GM21786 (cell line): ENCODE results near the gene BBLN.

Experiments used
- ATAC-seq: cut with Tn5 transposase; IDR thresholded peaks from one replicate; pipeline ENCODE4 v1.9.1; 2021; ENCODE audit not compliant: unreplicated experiment

The BBLN gene

DNA sequence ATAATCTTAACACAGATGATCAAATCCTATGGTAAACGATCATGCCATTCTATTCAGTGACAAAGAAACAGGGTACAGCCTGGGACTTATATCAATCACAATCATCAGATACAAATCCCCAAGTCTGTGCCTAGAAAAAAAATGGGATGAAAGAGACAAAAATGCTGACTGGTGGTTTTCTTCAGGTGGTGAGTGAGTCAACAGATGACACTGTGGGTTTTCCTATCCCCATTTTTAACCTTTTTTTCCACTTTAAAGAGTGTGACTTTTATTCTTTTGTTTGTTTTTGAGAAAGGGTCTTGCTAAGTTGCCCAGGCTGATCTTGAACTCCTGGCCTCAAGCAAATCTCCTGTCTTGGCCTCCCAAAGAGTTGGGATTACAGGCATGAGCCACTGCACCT is 28.1 kb downstream of the BBLN start:
- ATAC-seq = no peak

DNA sequence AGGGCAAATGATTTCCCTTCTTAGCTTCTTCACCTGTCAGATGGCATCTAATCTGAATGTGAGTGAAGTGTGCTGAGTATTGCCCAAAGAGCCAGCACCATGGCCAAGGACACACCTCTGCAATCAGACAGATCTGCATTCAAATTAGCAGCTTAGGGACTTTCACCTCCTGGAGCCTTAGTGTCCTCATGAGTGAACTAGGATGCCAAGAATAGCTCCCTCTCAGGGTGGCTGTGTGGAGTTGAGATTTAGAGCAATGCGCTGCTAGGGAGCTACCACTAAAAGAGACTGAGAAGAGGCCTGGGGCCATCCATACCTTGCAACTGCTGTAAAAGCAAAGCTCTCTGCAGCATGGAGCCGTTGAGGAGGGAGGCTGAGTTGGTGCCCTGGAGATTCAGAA is 29.9 kb downstream of the BBLN start:
- ATAC-seq = no peak

DNA sequence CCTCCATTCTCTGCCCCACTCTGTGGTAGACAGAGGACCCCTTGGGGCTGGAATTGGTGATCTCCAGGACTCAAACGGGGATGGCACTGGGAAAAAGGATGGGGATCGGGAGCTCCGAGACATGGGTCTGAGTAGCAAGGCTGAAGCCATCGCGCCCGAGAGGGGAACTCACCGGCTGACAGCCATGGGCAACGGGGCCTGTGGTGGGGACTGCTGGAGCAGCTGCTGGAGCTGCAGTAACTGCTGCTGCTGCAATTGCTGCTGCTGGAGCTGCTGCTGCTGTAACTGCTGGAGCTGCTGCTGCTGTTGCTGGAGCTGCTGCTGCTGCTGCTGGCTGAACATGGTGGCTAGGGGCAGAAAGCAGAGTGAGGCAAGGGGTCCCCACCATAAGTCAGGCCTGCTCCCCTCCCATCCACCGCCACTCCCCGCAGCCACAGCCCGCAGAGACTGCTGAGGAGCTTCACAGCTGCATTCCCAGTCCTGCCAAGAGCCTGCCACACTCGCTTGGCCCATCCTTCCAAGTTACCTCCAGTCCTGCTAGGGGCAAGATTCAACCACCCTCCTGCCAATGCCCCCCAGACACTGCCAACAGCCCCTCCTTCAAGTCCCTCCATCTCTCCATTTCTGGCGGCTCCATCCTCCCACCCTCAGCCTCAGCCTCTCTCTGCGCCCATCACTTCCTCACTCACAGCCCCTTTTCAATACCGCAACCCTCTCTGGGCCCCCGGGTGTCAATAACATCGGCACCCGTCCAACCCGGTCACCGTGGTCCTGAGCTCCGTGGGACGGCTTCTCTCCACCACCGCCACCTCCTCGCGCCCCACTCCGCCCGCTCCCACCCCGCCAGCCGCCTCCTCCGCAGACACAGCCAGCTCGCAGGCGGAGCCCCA is 30.7 kb downstream of the BBLN start:
- peak; percentile 14 for ATAC-seq

DNA sequence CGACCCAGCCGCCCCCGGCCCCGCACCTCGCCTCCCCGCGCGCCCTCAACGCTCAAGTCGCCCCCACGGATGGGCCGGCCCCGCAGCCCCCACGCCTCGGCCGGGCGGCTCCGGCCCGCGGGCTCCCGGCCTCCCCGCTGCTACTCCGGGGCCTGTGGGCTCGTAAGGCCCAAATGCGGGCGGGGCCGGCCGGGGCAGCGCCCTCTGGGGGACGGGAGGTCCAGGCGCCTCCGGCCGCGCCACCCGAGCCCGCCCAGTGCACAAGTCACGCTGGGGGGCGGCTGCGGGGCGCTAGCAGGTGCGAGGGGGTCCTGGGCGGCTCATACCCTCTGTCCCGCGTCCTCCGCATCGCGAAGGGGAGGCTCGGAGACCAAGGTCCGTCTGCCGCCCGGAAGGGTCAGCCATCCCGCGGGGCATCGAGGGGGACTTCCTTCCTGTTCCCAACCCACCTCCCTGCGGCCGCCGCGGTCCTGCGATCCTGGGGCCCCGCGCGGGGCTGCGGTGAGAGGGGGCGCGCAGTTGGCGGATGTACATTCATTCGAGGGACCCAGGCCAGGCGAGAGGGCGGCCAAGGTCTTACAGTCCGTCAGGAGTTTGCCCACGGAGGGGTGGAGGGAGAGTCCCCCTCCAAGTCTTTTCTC is 31.5 kb downstream of the BBLN start, which contains the start of gene CIZ1:
Gene CIZ1, minus strand, starts transcription at position 167 of the 641 bp plus-strand sequence. CDS start 715 bp downstream, outside the sequence.
- peak; percentile 62 for ATAC-seq

DNA sequence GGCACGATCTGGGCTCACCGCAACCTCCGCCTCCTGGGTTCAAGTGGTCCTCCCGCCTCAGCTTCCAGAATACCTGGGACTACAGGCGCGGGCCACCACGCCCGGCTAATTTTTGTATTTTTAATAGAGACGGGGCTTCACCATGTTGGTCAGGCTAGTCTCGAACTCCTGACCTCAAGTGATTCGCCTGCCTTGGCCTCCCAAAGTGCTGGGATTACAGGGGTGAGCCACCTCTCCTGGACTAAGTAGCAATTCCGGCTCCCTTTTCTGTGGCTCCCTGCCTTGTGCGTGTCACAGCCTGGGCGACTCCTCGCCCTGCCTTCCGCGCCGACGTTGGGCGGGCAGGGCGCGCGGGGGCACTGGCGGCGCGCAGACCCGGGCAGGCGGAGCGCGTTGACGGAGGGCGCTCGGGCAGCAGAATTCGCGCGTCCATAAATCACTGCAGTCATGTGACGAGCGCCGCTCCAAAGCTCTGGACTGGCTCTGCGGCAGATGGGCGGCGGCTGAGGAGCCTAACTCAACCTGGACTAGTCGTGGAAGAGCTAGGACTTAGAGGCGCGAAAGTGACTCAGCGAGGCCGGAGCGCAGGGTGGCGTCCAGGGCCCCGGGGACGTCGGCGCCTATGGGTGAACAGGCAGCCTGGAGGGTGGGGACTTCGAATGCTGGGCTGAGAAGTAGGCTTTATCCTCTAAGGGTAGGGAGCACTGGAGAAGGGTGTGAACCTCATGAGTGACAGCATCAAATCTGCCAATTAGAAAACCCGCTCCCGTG is 32.7 kb downstream of the BBLN start:
- peak; percentile 63 for ATAC-seq

DNA sequence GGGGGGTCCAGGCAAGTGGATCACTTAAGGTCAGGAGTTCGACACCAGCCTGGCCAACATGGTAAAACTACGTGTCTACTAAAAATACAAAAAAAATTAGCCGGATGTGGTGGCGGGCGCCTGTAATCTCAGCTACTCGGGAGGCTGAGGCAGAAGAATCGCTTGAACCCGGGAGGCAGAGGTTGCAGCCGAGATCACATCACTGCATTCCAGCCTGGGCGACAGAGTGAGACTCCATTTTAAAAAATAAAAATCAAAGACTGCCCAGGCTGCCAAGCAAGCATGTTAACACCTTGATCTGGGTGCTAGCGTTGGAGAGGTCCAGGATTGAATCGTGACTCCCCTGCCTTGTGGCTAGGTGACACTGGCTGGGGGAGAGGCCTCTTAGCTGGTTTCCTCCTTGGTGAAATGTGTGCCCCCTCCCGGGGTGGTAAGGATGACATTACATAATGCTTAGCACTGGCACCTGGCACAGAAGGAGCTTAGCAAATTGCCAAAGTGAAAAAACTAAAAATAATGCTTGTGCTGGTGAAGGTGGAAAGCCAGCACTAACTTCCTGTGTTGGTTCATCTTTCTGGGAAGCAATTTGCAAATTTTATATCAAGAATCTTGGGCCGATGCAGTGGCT is 33.5 kb downstream of the BBLN start:
- ATAC-seq = no peak

DNA sequence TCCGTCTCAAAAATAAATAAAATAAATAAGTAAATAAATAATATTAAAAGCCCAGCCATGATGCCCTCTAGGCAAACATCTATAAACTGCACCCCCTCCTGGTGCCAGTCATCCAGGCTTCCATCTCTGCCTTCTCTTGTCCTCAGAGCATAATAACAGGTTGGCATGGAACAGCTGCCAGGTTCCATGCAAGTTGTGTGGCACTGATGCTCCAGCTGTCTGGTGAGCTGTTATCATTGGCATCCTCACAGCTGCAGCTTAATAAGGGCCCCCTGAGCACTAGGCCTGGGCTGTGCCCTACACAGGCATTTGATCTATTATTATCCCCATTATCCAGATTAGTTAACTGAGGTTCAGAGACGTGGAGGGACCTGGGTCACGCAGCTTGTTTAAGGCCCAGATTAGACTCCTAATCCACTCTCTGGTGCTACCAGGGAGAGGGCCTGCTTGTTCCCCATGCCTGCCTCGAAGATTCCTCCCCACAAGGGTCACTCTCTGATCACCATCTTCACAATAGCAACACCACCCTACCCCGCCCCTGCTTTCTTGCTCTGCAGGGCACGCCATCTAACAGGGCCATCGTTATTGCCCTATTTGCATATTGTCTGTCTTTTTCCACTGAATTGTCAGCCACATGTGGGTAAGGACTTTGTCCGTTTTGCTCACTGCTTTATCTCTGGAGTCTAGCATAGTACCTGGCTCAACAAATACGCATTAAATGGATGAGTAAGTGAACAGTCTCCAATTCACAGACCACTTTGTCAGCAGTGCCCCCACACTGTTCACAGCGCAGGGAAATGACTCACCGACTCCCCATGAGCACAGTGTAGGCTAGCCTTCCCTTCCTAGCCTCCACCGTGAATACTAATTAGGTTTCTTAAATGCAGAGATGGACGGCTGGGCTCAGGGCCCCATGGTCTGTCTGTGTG is 41.6 kb downstream of the BBLN start:
- ATAC-seq = no peak

DNA sequence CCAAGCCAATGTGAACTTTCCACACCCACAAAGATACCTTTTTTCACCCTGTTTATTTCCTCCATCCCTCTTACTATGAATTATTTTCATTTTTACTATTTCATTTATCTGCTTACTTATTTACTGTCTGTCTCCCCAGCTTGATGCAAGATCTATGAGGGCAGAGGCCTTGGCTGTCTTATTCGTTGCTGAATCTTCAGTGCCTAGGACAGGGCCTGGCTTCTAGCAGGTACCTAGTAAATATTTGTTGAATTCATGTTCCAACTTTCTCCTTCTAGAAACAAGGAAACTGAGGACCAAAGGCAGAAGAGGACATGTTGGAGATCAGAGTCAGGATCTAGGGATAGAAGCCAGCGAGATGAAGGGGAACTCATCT is 42.6 kb downstream of the BBLN start:
- ATAC-seq = no peak

DNA sequence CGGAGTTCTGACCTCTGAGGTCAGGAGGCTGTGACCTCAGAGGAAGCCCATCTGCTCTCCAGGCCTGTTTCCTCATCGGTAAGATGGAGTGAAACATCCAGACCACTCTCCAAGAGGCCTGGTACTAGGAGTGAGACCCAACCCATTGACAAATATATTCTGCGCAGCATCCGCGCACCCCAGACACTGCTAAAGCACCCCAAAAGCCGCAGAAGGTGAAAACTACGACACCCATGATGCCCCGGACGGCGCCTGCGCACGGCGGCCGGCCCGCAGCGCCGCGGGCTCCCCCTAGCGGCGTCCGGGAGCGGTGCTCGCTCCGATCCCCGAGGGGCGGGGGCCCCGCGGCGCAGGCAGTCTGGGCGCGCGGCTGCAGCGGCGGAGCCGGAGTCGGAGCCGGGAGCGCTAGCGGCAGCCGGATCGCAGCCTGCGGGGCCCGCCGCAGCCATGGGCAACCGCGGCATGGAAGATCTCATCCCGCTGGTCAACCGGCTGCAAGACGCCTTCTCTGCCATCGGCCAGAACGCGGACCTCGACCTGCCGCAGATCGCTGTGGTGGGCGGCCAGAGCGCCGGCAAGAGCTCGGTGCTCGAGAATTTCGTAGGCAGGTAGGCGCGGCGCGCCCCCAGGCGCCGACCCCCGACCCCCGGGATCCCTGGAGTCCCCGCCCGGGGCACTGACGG is 43.1 kb downstream of the BBLN start, which contains the start of gene DNM1:
Gene DNM1, plus strand, starts transcription at position 356 of the 683 bp plus-strand sequence. Its CDS starts 92 bp downstream, at position 448.
- no peak for ATAC-seq

DNA sequence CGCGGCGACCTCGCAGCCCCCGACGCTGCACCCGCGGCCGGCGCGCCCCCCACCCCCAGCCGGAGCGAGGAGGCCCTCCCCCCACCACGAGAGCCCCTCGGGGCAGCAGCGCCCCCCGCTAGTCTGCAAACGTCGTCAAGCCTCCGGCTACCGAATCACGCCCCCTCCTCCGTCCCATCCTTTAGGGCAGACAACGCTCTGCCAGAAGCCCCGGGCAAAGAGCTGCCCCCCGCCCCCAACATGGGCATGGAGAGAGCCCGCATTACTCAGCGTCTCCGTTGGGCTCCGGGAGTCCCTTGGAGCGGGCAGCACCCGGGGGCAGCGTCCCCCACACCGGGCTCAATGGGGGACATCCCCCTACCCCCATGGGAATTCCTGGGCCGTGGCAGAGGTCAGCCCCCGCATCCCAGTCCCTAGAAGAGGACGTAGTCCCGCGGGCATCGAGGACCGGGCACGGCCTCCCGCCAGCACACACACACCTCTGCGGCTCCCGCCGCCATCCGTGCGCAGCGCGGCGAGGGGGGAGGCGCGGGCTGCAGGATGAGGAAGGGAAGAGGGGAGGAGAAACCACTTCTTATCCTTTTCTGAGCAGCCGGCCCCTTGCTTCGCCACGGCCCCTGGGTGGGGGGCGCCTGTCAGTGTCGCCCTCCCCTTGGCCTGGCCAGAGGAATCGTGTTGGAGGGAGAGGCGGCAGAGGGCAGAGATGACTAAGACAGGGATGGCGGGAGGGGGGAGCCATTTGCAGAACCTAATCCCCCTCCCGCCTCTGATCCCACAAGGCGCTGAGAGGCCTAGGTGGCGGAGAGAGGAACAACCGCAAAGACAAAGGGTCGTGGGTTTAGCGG is 43.9 kb downstream of the BBLN start:
- no peak for ATAC-seq

DNA sequence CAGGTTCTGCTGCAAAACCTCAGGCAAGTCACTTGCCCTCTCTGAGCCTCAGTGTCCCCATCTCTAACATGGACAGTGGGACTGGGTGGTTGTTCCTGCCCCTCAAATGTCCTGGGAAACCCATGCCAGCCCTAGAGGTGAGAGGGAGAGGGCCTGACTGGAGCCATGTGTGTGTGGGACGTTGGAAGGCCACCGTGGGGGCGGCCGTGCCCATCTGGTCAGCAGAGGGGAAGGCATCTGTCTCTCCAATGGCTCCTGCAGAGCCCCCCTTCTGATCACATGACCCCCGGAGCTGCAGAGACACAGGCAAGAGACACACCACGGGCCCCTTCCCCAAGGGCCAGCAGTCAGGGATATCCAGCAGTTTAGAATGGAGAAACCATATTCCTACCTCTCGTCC is 44.8 kb downstream of the BBLN start:
- no peak for ATAC-seq

DNA sequence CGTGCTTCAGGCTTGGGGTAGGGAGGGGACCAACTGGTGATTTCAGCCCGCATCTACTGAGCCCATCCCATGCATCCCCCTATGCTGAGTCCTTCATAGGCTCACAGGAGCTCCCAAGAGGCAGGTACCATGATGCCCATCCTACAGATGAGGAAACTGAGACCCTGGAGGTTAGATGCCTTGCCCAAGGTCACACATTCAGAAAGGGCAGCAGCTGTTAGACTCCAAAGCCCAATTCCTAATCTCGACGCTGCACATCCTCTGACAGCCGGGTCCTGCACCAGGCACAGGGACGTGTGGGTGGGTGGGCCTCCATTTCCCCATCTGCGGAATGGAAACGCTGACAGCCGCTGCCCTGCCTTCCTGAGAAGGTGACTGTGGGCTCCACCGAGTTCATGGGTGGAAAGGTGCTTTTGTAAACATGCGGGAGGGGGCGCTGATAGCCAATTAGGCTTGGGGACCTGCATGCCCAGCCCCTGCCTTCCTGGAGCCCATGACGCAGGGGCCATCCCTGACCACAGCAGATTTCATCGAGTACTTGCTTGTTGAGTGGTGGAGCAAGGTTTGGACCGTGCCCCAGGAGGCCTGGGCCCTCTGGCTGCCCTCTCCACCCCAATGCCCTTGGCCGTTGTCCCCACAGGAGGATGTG is 45.4 kb downstream of the BBLN start:
- no peak for ATAC-seq

DNA sequence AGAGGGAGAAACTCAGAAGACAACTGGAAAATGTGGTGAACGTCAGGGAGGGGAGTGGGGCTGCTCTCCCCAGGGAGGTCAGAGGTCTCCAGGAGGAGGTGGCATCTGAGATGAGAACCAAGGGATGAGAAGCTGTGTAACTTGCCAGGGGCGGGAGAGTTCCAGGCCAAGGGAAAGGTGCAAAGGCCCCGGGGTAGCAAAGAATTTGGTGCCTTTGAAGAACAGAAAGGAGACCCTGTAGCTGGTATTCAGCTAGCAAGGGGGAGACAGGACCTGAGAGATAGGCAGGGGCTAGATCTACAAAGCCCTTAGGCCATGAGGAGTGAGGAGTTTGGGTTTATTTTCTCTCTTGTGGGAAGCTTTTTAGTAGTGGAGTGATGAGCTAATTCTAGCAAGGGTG is 46.4 kb downstream of the BBLN start:
- no peak for ATAC-seq

DNA sequence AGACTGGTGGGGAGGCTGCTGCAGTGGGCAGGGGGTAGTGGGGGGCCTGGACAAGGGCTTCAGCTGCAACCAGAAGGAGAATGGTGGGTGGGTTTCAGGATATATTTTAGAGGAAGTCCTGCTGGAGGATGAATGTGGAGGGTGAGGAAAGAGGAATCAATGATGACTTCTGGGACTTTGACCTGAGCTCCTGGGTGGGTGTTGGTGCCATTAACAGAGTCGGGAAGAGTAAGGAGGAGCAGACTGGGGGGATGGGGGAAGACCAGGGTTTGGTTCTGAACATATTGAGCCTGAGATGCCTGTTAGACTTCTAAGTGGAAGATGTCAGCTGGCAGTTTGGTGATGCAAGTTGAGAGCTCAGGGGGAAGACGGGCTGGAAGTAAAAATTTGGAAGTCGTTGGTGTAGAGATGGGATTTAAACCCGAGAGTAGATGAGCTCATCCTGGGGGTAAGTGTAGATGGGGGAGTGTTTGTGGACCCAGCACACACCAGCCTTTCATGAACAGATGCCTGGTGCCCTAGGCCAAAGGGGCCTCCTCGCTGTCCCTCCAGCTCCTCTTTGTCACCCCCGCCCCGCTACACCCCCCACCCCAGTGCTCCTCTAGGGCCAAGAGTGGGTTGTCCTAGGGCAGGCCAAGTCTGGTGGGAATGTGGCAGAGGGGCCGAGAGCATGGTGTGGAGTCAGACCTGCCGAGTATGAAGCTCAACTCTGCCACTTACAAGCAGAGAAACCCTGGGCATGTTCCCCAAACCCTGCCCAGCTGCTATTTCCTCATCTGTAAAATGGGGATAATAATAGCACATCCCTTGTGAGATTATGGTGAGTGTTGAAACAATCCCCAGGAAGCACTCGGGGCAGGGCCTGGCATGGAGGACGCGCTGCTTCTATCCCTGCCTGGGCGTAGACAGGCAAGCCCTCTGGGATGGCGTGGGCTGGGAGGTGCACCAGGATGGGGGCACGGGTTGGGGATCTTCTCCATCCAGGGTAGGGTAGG is 47.1 kb downstream of the BBLN start:
- no peak for ATAC-seq

DNA sequence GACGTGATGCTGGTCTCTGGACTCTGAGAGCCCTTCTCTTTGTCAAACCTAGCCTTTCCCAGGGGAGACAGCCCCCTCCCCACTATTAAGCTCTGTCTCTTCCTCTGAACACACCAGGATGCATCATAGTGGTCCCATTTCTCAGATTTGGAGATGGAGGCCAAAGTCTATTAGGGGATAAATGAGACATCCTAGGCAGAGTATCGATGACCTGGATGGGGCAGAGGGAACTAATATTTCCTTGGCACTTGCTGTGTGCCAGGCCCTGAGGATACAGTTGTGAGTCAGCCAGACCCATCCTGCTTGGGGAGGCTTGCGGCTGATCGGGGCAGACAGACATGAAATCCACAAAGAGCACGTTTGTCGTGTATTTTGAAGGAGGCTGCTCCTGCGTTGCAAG is 48.3 kb downstream of the BBLN start:
- no peak for ATAC-seq

DNA sequence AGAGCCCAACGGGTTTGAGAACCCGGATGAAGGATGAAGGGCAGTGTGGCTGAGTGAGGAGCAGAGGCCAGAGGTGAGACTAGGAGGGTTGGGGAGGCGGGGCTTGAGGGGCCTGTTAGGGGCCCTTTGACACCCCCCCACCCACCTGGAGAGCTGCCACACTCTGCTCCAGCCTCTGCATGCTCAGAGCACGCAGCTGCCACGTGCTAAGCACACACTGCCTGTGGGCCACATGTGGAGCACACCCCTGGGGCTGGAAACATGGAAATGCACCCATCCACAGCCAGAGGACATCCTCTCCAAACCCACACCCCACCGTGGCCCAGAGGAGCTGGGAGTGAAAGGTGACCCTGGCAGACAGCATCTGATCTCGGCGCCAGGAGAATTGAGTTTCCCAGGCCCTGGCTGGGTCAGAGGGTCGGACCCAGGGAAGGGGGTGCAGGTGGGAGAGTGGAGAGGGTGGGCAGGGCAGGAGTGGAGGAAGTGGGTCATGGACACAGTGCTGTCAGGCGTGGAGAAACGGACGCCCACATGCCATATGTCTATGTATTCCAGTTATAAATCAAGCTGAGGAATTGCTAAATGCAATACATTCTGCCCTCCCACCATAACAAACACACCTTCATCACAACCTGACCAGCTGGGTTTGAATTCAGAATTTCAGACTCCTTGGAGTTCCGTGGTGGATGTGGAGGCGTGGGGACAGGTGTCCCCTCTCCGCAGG is 49.0 kb downstream of the BBLN start:
- ATAC-seq = no peak
